Left forelimb (tissue), 1 donor: ENCODE data around the gene SPTBN1.

Experiments used
- DNase-seq: peaks from one replicate; pipeline ENCODE4 v3.0.0-alpha.2; 2018; ENCODE audit warnings: low spot score

SPTBN1 gene

DNA sequence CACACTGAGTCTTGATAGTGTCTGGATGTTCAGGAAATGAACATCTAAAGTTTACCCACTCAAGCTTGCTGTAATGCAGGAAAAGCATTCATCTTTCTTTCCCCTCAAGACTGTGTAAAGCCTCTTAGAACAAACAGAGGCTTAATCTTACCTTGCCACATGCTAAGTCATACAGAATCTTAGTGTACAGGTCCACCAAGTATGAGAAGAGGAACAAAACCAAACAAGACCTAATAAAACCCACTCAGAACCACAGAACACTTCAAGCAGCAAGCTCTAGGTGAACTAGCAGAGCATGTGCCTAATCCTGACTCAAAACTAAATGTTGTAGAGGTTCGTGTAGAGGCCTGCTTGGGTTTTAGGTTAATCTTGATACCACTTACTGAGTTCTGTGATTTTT lies 97.6 kb downstream of the SPTBN1 start:
- no peak for DNase-seq

DNA sequence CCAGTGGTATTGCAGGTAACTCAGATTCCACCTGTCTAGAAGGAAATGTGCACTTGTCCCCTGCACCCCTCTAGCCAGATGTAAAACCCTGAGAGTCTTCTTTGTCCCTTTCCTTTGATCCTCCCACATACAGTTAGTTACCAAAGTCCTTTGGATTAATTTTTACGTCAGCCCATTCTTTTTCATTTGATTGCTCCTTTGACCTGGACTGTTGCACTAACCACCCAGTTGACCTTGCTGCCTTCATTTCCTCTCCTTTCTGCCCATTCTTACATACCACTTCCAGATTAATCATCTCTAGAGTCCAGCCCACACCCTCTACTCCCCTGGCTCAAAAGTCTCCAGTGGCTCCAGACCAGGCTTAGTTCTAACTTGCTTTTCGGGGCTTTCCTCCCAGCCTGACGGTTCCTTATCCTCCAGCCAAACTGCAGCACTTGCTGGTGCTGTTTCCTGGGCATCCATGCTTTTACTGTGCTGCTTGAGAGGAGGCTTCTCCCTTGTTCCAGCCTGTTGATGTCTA lies 99.3 kb downstream of the SPTBN1 start:
- no peak for DNase-seq

DNA sequence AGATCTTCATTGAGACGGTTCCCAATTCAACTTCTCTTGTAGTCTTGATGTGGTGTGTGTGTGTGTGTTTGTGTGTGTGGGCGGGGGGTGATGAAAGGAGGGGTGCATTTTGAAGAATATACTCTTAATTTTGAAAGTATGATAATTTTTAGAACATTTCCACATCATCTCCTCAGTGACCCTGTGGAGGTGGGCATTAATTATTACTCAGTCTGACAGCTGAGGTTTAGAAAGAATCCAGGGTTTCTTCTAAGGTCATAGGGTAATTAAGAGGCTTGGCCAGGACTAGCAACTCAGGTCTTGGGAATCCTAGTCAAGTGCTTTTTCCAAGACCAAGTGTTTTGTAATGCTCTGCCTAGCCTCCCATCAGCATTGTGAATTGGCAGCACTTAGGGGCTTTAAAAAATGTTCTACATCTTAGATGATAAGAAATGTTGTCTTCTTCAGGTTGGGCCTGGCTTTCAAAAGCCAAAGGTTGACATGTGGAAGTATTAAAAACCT lies 100.5 kb downstream of the SPTBN1 start:
- no peak for DNase-seq

DNA sequence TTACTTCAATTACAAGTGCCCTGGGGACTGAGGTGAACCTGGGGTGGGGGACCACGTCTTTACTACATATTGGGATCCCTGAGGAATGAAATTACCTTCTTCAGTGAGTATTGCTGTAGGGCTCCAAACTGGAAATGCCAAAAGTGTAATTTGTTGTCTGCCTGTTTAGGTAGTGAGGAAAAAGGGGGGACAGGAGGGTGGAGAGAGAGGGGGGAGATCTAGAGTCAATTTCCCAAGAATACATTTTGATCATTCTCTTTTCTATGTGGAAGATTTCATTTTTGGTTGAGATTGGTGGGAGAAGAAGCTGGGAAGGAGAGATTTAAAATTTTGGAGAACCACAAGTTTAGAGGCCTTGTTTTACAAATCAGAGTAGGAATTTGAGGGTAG lies 101.1 kb downstream of the SPTBN1 start:
- DNase-seq = no peak

DNA sequence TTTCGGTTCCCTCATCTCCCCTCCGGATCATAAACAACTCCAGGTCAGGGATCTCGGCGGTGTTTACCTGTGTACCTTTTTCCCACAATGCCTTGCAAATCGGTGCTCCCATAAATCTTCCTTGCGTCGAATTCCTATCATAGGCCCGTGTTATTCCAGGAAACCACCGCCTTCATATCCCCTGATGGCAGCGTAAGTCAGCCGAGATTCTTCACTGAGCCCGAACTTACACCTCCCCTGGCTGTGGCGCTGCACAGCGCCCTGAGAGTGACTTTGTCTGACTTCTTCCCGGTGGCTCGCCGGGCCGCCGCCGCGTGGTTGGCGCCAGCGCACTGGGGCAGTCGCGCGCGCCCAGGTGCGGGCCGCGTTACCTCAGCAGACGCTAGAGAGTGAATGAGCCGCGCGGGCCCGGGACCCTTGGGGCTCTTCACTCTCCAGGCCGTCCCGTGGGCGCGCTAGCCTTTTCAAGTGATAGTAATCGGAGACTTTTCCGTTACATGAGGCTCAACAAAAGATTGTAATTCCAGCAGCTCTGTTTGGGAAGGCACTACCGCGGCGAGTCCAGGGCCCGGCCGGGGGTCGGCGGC lies 101.6 kb downstream of the SPTBN1 start:
- peak; percentile 72 for DNase-seq

DNA sequence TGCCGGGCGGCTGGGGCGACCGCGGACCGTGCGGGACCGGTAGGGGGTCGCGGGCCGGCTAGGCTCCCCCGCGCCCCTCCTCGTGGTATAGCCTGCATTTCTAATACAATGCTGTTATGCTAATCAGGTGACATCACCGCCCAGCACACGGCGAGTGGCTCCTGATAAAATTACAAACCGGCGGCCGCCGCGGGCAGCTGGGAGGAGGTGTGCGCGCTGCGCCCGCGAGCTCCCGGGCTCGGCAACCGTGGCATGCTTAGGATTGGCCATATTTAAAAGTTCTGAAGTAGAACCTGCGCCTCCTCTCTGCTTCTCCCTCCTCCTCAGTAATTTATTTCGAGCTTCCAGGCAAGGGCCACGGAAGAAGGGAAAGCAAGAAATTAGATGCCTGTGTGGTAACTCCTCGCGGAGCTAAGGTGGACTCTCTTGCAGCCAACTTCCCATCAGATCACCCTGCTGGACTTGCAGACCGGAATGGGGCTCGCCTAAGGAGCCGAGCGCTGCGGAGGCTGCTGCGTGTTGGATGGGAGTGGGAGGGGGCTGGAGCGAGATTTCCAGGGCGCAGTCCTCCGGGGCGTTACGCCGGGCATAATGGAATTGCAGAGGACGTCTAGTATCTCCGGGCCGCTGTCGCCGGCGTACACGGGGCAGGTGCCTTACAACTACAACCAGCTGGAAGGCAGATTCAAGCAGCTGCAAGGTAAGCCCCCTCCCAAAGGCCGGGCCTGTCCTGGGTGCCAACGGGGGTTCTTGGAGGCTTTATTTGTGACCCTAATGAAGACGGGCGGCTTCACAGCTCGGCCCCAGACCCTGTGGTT lies 102.3 kb downstream of the SPTBN1 start:
- DNase-seq = peak; percentile 77

DNA sequence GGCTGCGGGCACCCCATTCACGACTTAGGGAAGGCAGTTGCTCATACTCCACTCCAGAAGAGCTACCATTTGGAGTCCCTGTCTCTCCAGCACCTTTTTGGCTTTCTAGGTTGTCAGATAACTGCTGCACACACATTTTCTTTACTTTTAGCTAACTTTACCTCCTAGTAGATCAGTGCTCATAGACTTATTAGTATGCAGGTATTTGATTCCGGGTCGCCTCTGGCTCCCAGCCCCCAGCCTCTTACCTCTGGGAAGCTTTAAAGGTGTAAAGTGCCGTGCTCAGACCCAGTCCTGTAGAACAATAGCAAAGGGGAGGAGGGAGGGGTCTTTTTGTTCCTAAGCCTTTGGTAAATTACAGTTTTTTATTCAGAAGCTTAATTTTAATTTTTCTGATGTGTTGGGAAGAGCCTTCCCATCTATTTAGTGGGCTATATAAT lies 102.9 kb downstream of the SPTBN1 start:
- DNase-seq = no peak

DNA sequence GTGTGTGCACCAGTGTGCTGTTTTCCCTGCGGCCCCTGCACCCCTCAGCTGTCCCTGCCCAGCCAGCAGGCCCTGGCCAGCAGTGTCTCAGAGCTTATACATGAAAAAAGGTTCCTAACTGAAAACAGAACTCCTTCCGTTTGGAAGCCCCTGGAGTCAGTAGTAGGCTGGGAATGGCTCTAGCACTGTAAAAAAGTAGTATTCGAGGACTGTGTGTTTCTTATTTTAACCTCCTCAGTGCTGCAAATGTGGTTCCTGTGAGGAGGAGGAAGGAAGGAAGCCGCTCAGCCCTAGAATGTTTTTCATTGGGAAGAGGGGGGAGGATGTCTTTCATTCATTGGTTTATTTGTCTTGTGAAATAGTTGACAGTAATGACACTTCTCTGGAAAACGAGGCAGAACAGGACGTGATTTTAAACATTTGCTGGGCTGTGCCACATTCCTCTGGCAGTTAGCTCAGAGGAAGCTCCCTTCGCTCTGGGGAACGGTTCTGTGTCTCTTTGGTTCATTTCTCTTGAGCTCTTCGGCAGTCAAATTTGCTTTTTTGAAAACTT lies 103.5 kb downstream of the SPTBN1 start:
- DNase-seq = no peak

DNA sequence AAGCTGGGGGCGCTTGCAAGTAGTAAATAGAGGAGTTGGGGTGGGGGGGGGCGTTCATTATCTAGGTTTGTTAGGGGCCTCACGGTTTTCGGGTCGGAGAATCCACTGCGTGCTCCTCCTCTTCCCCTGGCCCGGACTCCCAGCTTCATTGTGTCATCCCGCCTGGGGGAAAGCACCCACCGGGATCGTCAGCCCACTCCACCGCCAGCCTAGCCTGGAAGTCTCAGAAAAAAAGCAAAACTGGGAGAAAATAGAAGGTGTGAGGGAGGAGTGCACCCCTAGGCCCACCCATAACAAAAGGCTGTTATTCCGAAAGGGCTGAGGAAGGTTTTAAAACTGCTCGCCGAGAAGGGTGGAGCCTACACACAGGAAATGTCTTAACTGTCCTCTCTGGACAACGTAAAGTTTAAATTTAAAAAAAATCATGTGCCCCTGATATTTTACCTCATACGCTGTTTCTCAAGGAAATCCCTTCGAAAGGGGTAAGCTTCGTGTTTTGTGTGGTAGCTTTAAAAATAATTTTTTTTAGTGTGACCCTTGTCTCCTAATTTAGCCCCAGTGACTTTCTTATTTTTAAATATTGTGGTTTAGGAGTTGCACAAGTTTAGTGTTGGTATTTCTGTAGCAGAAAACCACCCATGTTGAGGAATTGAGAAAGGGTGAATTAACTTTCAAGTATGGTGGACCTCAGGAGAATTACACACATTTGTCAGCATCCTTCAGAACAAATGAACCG lies 104.2 kb downstream of the SPTBN1 start:
- peak; percentile 76 for DNase-seq

DNA sequence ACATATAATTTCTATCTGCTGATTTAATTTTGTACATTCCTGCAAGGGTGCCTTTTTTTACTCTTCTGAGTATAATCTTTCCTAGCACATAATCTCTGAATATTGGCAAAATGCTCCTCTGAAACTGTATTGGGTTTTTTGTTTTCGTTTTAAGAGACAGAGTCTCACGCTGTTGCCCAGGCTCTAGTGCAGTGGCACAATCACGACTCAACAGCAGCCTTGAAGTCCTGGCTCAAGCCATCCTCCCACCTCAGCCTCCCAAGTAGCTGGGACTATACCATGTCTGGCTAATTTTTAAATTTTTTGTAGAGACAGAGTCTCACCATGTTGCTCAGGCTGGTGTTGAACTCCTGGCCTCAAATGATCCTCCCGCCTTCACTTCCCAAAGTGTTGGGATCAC lies 104.9 kb downstream of the SPTBN1 start:
- DNase-seq = no peak

DNA sequence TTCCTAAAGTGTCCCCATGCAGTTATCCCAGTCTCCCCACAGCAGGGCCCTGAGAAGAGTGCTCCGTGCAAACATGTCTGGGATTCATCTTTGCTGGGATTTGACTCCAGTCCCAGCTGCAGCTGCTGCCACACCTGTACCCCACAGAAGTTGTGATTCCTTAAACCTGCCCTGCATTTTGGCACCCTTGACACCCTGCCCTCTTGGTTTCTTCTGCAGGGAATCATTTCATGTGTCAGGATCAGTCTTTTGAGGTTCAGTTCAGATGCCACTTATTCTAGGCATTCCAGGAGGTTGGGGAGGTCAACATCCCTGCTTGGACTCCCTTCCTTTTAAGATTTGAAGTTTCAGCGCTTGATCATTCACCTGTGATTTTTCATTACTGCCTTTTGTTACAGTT lies 108.3 kb downstream of the SPTBN1 start:
- DNase-seq = no peak

DNA sequence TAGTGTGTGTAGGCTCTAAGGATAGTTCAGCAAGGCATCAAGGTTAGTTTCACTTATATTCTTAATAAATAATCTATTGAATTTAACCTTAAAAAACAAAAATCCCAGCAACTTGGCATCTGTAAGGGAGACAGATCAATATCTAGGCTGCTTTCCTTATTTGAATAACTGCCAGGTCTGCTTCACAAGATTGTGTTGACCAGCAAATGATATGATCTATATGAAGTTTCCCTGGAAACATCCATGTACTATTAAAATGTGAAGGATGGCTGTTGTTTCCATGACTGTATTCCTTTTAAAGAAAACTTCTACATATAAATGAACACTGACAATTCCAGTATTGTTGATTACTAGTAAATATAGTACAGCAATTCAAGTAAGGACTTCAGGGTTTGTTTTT lies 109.4 kb downstream of the SPTBN1 start:
- no peak for DNase-seq

DNA sequence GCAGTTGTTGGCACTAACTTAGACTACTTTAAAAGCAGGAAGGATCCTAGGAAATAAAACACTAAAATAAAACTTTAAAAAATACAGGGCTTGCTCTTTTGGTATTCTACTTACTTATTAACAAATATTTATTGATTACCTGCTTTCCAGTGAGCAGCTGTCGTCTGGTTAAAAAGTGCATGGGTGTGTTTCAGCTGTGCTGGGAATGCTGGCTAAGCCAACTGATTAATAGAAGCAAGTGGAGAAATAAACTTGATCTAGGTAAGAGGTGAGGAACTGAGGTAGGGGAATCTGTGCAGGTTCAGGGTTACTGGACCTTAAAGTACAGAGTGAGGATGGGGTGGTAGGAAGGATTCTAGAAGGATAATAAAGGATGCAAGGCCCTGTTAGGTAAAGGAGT lies 110.8 kb downstream of the SPTBN1 start:
- DNase-seq = no peak

DNA sequence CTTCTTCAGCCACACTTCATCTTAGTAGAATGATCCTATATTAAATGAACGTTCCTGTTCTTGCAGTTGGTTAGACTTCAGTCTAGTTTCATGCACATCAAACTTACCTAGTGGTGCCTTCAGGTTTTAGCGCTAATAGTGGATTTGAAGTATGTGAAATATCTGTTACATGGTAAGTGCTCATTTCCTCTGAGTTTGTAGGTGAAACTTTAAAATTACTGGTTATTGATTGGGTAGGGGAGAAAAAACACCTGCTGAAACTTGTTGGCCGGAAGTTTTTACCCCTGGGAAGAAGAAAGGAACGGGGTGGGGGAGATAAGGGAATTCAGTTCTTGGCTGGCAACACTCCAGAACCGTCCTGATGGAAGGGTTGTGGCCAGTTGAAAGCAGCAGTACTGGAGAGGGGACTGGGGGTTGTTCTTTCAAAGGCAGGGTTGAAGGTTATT lies 112.8 kb downstream of the SPTBN1 start:
- no peak for DNase-seq

DNA sequence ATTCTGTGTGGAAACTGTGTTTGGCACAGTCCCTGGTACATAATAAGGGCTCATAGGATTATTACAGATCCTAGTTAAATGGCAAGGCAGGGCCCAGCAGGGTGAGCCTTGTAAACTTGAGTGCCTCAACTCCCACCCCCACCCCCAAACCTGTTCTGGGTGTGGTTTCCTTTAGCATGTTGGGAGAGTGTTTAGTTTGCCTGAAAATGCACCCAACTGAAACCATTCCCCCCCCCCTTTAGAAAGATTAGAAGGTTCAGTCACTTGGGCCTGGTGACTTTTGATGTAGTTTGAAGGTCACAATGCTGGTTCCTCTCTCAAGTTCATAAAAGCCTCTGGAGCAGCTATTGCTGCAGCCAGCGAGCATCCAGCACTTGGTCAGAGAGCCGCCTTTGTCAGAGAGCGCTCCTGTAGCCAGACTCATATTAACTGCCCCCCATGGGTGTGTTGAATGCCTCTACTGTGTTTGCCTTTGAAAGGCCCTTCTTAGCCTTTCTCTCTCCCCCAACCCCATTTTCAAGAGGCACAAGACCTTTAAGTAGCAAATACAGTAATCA lies 113.7 kb downstream of the SPTBN1 start:
- DNase-seq = no peak

DNA sequence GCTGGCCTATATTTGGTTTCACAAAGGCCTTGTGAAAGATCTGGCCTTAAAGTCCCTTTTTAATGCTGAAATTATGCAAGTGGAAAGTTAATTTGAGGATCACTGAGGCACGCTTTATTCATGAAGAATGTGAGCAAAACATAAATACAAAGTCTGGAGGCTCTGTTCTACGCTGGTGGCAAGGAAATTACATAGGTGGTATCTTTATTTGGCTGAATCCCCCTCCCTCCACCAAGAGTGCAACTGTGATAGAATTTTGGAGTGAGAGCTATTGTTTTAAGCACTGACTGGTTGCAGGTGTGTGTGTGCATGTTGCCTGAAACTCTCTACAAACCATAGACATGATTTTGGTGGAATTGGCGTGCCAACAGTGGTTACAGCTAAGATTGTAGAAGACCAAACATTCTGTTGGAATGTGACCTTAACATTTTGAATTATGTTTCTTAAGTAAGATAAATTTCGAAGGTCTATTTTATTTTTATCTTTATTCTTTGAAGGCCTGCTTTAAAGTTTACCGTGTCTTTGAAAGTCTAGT lies 114.3 kb downstream of the SPTBN1 start:
- DNase-seq = no peak

DNA sequence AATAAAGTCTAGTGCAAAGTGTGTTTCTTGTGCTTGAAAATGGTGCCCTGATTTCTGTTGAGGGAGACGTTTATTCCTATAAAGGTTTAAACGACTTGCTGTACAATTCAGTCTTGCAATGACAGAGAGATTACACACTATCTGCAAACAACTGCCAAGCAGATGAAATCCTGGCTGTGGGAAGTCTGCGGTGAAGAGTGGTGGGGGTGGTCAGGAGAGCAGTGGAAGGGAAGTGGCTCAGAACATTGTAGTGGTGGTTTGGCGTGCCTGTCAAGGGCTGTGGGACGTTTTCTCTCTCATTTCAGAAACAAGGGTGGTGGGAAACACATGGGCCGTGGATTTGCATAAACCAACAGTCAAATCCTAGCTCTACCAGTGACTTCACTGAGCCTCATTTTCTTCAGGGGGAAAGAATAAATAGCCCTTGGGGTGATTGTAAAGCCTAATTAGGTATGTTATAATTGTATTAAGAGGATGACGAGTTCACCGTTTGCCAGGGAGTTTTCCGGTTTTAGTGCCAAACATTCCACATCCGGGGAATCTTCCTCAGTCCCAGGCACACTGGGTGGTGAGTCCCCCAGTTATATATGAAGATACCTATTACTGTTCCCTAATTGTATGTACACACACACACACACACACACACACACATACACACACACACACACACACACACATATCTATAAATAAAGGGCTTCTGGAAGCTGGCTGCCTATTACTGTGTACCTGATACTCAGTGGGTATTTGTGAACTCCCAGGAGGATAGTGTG lies 115.0 kb downstream of the SPTBN1 start:
- no peak for DNase-seq

DNA sequence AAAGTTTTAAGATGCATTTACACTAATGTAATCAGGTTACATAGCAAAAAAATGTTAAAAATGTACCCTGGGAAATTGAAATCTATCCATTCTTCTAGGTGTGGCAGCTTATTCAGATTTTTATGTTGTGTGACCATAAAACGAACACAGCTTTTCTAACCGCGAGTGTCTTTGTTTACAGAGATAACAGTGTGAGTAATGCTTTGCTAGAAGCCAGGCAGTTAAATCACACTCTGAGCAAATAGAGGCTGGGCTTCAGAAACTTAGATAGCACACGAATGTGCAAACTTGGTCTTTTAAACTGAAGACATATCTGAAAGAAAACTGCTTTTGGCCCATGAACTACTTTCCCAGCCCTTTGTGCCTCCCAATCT lies 116.1 kb downstream of the SPTBN1 start:
- DNase-seq = no peak

DNA sequence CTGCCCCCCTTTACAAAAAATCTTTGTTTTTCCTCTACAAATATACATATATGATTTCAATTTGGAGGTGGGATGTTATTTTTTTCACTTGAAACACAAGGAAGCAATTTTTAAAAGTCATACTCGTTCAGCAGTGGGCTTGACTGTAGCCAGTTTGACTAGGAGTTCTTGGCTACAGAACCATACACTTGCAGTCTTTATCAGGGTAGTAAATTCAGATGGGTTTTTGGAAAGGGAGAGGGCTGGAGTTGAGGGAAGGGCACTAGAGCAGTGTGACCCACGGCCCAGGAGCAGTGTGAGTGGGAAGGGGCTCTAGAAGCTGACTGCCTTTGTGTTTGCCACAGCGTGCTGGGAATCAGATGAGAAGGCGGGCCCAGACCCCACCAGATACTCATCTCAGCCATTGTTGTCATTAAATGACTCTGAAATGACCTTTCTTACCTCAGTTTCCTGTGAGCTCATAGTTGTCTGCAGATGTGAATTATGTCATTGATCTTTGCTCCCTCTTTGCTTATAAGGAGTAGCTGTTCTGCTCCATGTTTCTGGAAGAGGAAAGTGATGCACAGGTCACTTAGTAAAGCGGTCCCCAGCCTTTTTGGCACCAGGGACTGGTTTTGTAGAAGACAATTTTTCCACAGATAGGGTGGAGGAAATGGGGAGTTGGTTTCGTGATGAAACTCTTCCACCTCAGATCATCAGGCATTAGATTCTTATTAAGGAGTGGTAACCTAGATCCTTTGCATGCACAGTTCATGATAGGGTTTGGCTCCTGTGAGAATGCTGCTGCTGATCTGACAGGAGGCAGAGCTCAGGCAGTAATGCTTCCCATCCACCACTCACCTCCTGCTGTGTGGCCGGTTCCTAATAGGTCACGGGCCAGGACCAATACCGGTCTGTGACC lies 116.8 kb downstream of the SPTBN1 start:
- no peak for DNase-seq

DNA sequence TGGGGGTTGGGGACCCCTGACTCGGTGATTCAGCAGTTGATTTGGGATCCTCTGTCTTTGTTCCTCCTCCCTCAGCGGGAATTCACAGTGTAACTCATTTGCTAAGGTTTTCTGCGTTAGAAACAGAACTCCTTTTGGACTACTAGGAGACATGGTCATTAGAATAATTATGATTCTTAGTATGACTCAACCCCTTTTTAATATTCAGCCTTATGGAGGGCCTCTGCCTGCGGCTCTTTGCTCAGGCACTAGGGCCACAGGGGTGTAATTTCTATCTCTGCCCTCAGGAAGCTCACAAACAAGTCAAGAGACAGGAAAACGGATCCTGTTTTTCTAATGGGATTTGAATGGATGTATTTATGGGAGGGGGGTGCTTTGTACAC lies 117.4 kb downstream of the SPTBN1 start:
- no peak for DNase-seq
